ENCODE data around the gene PRKN.

- TF ChIP-seq, protein P1, sequence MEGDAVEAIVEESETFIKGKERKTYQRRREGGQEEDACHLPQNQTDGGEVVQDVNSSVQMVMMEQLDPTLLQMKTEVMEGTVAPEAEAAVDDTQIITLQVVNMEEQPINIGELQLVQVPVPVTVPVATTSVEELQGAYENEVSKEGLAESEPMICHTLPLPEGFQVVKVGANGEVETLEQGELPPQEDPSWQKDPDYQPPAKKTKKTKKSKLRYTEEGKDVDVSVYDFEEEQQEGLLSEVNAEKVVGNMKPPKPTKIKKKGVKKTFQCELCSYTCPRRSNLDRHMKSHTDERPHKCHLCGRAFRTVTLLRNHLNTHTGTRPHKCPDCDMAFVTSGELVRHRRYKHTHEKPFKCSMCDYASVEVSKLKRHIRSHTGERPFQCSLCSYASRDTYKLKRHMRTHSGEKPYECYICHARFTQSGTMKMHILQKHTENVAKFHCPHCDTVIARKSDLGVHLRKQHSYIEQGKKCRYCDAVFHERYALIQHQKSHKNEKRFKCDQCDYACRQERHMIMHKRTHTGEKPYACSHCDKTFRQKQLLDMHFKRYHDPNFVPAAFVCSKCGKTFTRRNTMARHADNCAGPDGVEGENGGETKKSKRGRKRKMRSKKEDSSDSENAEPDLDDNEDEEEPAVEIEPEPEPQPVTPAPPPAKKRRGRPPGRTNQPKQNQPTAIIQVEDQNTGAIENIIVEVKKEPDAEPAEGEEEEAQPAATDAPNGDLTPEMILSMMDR (IDR thresholded peaks at IDR 0.05) = no peak
- TF ChIP-seq EZH2 (IDR thresholded peaks at IDR 0.05) = no peak
Observed at GRCh38 chr6:161837854-161838253, 889.7 kb downstream of the PRKN start.

Measured in neural progenitor cell (in vitro differentiated cells).